HG03565 (cell line): ENCODE results near the gene FOXF1.

Experiments
- ATAC-seq: cut with Tn5 transposase; IDR thresholded peaks from one replicate; pipeline ENCODE4 v1.9.1; 2021; ENCODE audit warnings: mild to moderate bottlenecking, moderate library complexity; ENCODE audit not compliant: unreplicated experiment

Gene FOXF1

DNA sequence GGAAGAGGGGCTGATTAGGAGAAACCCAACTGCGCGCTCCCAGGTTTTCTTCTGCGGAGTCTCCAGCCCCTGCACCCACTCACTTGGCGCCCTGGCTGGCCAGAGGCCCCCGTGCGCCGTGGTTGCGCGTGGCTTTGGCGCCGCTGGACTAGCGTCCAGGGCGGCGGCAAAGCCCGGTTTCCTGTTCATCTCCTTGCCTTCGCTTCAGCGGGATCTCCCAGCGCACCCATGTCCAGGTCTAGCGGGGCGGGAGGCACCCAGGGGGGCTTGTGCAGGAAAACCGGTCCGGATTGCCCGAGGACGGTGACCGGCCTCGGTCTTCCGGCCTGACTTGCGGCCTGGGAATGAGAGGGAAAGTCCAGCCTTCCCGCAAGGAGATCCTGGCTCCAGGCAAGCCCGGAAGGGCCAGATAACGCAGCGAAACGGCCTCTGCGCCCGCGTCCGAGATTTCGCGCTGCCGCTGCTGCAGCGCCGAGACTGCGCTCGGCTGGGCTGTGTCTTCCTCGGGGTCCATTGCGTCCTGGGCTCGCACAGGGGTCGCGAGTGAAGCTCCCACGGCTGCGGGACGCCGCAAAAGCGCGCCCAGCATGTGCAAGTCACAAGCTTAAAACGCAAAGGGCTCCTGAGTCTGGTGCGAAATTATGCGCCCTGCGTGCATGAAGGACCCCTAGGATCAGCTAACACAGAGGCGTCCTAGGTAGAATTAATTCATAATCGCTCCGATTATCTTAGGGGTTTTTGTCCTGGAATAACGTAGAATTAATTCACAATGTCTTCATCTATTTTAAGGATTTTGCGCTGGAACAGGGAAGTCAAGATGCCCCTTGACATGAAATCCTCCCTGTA, 5.7 kb downstream of the FOXF1 start:
- ATAC-seq: no peak

DNA sequence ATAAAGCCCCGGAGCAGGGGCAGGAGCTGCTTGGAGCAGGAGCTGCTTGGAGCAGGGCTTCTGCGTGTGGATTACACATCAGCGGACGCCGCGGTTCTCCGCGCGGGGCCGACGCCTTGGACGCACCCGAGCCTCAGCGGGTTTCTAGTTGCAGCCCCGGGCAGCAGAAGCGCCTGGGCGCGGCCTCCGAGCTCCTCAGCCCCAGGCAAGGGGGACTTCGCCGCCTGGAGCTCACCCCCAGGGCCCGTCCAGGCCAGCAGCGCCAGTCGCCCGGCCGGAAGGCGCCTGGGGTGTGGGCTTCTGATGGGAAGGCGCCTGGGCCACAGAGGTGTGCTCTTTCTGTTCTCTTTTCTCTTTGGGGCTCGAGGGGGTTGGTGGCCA, 6.3 kb downstream of the FOXF1 start:
- no peak for ATAC-seq

DNA sequence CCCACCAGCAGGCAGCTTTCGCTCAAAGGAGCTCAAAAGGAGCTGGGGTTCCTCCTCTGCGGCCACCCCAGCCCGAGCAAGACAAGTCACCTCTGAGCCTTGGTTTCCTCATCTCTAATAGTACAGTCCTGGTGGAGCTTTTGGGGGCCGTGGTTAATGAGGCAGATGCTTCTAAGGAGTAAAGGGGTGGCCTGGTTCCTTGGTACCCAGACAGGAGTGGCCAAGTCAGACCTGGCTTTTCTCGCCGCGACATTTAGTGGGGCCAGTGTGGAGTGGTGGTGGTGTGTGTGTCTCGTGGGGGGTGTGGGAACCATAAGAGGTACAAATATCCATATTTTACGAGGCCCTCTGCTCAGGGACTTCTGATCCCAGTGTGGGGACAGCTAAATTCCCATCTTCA, 6.7 kb downstream of the FOXF1 start:
- ATAC-seq: no peak

DNA sequence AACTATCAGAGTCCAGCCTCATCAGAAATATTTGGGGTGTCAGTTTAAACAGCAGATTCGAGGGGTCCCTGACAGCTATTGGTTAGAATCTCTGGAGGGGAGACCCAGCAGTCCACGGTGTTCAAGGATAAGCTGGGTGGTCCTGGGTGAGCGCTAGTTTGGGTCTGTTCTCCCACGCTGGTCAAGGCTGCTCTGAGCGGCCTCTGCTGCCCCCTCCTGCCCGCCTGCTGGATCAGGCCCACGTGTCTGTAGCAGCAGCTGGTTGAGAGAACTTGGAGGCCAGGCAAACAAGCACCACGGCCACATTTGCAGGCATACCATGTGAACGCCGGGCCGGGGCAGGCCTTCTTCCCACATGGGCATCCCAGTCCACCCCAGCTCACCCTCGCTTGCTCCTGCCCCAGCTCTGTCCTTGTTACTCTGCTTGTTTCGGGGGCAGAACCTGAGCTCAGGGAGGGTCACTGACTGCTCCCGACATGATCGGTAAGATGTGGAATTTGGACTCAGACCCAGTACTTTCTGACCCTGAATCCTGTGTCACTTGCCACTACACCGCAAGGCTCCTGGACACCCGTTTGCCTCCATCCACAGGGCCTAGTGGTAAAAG, 7.4 kb downstream of the FOXF1 start:
- ATAC-seq: no peak

DNA sequence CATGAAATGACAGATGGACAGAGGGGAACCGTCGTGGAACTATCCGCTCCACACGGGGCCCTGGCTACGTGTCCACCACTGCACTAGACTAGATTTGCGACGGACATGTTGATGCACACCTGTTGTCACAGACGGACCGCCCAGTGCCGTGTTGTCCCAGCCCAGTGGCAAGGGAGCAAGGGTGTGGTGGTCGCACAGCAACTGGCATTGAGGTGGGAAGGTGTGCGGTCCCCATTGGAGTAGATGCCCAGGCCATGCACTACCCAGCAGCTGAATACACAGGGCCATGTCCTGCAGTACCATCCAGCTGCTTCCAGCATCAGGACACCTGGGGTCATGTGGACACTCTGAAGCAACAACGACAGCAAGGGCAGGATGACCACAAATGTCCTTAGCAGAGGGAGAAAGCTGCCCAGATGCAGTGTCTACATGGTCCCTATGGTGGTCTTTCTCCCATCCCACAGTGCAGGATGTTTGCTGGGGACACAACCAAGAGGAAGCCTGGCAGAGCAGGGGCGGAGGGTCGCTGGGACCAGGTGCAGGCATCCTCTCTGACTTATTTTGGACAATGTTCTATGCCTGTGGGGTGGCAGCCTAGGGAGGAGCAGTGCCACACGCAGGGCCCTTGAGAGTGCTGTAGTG, 8.8 kb downstream of the FOXF1 start:
- ATAC-seq: no peak

DNA sequence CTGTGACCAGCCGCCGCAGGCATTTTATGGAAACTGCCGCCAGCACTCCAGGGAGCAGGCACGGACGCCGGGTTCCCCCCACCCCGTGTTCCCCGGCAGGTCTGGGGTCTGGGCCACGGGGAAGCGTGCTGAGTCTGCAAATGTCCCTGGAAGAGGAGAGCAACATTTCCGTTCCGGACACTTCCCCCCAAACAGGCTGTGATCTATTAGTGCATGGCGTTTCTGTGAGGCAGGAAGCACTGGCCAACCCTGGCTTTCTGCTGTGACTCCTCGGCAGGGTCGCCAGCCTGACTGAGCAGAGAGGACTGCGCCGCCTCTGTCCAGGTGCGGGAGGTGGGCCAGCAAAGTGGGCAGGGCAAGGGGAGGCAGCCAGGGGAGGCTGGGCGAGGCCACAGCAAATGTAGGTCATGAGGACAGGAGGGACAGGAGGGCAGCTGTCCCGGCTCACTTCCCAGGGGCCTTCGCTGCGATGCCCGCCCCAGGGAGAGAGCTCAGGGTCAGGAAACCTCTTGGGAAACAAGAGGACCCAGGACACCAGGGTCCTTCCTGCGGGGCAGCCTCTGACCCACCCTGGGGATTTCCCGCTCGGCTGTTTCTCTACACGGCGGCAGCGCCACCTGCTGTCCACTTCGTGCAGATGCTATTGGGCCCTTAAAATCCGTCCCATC, 9.5 kb downstream of the FOXF1 start:
- ATAC-seq: no peak

GRCh38 chr16:86520317-86521210, 10.2 kb downstream of the FOXF1 start:
- no peak for ATAC-seq

DNA sequence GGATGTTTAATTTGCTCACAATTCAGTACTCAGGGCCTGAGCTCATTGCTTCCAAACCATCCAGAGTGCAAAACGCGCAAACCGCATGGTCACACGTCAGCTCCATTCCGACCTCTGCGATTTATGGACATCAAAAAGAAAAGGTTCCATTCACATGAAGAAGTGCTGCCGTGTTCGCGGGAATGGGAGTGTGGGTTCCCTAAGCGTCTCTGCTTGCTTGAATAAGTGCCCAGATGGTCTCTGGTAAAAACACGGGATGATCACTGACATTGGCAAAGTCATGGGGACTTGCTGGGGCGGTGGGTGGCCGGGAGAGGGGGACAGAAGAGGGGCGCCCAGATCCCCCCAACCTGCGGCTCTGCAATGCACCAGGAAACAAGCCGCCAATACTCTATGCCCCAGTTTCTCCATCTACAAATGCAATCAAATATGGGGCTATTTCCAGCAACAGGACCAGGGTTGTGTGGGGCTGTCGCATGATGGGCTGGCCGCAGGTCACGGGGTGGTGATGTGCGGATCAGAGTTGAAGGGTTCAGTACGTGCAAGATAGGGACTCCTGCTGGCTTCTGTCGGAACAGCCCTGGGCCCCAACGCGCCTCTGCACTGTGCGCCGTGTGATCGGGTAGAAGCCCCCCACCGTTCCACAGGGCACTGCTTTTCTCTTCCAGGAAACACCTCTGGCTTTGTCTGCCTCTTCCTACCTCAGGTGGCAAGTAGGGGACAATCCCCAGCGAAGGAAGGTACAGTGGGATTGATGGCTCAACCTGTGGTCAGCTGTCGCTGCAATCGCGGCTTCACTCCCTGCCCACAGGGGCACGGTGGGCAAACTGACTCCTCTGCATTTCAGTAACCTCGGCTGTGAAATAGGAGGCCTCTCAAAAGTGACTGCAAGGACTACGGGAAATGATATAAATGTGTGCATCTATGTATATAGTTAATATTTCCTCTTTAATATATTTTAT, 11.2 kb downstream of the FOXF1 start:
- no peak for ATAC-seq

- ATAC-seq: no peak
Measured at GRCh38 chr16:86522634-86523033, 12.3 kb downstream of the FOXF1 start.

- ATAC-seq: no peak
Measured at GRCh38 chr16:86523166-86523740, 12.9 kb downstream of the FOXF1 start.

DNA sequence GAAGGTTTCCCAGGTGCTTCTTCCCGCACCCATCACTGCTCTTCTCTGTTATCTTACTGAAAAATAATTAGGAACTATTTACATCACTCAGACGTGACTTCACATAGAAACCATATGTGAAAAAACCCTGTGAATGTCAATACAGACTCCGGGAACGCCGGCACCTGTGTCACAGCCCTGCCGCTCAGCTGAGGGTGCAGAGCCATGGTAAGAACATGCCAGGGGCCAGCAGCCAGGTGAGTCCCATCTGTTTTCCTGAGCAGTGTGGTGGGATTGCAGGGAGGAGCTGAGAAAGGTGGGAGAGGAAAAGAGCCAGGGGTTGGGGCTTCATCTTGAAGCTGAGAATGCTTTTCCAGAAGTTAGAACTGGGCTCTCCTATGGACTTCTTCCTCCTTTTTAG, 13.7 kb downstream of the FOXF1 start:
- ATAC-seq: no peak

- no peak for ATAC-seq
Measured at GRCh38 chr16:86525696-86526095, 15.4 kb downstream of the FOXF1 start.

- no peak for ATAC-seq
Measured at GRCh38 chr16:86527366-86527765, 17.0 kb downstream of the FOXF1 start.

GRCh38 chr16:86528061-86528929, 18.0 kb downstream of the FOXF1 start:
- no peak for ATAC-seq

DNA sequence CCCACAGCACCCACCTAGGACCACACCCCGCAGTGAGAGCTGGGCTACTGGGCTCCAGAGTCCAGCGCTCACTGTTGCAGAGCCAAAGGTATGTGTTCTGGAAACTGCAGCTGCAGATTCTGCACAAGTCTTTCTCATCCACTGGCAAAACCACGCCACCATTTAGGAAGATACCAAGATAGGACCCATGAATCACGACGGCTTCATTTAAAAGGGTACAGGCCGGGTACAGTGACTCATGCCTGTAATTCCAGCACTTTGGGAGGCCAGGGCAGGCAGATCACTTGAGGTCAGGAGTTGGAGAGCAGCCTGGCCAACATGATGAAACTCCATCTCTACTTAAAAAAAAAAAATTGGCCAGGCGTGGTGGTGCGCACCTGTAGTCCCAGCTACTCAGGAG, 18.8 kb downstream of the FOXF1 start:
- no peak for ATAC-seq

- ATAC-seq: no peak
Measured at GRCh38 chr16:86530251-86531190, 20.2 kb downstream of the FOXF1 start.

- ATAC-seq: no peak
Measured at GRCh38 chr16:86531191-86531545, 20.8 kb downstream of the FOXF1 start.
